Stimulated activated memory B cell treated with anti-CD40 and anti-IgM and Interleukin-4, amounts not matched to agents 10 μg/mL and 1 μg/mL and 100 μg/mL, for 72 hours (primary cell): ENCODE measurements around the gene SLC5A5.

ENCODE experiments used
- ATAC-seq: fragments of 150-1000 bp; cut with Tn5 transposase; 2 replicates; pipeline ENCODE4 v1.10.0; 2021
- H3K27ac Mint-ChIP-seq: one replicate; pipeline ENCODE4 v1.8.0; 2022; ENCODE audit warnings: mild to moderate bottlenecking, mixed read lengths
- H3K27me3 Mint-ChIP-seq: one replicate; pipeline ENCODE4 v1.8.0; 2022; ENCODE audit warnings: mixed read lengths
- H3K36me3 Mint-ChIP-seq: one replicate; pipeline ENCODE4 v1.8.0; 2022; ENCODE audit warnings: mixed read lengths
- H3K4me1 Mint-ChIP-seq: one replicate; pipeline ENCODE4 v1.8.0; 2022; ENCODE audit warnings: mixed read lengths
- H3K4me3 Mint-ChIP-seq: one replicate; pipeline ENCODE4 v1.8.0; 2022; ENCODE audit warnings: mild to moderate bottlenecking, moderate library complexity, mixed read lengths
- H3K9me3 Mint-ChIP-seq: one replicate; pipeline ENCODE4 v1.8.0; 2022; ENCODE audit warnings: mixed read lengths

The SLC5A5 gene

DNA sequence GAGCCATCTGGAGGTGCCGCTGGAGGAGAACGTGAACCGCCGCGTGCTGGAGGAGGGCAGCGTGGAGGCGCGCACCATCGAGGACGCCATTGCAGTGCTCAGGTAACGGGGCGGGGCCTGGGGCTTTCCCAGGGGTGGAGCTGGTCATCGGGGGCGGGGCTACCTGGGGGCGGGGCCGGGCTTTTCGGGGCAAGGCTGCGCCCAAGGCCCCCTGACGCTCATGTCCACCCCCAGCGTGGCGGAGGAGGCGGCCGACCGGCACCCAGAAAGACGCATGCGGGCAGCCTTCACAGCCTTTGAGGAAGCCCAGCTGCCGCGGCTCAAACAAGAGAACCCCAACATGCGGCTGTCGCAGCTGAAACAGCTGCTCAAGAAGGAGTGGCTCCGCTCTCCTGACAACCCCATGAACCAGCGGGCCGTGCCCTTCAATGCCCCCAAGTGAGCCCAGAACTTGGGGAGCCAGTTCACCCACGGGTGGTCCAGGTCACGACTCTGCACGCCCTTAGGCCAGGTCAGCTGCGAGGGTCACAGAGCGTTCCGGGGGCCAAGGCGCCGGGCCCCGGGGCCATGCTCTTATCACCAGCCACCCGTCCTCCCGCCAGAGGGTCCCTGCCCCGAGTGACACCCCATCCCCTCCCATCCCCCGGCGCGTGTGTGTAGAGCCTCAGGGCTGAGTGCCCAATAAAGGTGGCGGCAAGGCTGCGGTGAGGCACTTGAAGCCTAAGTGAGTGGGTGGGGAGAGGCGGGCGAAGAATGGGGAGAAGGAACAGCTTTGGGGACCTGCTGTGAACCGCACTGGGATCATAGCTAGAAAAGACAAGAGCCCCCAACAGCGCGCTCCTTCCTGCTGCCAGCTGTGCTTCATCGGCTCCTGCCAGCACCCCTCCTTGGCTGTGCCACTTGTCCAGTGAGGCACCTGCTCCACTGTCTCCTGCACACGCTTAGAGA is 71.8 kb downstream of the SLC5A5 start:
- ATAC-seq = no peak
- Mint-ChIP-seq H3K27ac (no peak overlapping the region), H3K27me3 (no peaks in the 10 kb centered on the region), H3K4me1 (peaks cover 24% of the 10 kb centered on the region), H3K9me3 (no peaks in the 10 kb centered on the region), H3K36me3 (peaks cover 10% of the 10 kb centered on the region), H3K4me3 (no peak overlapping the region)

DNA sequence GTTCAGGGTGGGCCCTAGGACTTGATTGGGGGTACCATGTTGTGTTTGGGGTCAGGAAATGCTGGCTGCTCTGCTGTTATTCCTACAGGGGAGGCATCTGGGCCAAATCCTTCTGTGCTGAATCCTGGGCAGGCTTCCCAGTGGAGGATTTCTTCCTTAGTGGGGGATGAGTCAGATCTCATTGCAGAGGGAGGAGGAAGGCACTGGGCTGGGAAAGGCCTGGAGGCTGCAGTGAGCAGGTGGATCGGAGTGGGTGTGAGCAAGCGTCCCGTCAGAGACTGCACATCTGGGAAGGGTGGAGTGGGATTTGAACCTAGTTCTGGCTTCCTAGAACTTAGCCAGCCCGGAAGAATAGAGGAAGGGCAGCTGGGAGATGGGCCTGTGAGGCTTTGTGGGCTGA is 72.6 kb downstream of the SLC5A5 start:
- H3K27me3 Mint-ChIP-seq = peaks cover 6% of the 10 kb centered on the region
- H3K4me3 Mint-ChIP-seq = no peak overlapping the region
- peaks cover 31% of the 10 kb centered on the region for H3K4me1 Mint-ChIP-seq
- no peak for ATAC-seq
- no peaks in the 10 kb centered on the region for H3K9me3 Mint-ChIP-seq
- no peak overlapping the region for H3K27ac Mint-ChIP-seq
- H3K36me3 Mint-ChIP-seq = peaks cover 10% of the 10 kb centered on the region
